GM10266 (cell line): ENCODE measurements around the gene RIPOR2.

Experiments used
- DNase-seq: peaks from one replicate; pipeline ENCODE4 v3.0.0; 2012; ENCODE audit errors: extremely low spot score
- CTCF ChIP-seq: IDR thresholded peaks from 2 replicates; pipeline ENCODE4 v1.5.1; 2012; ENCODE audit warnings: mild to moderate bottlenecking, low read depth; ENCODE audit not compliant: control insufficient read depth, insufficient read depth; ENCODE audit errors: missing control alignments

The RIPOR2 gene

GRCh38 chr6:24779416-24780016 is 156.2 kb downstream of the RIPOR2 start:
- TF ChIP-seq CTCF = no peak
- peak; percentile 47 for DNase-seq

- no peak for DNase-seq
- no peak for TF ChIP-seq CTCF
Observed at GRCh38 chr6:24778878-24779277, 156.9 kb downstream of the RIPOR2 start.

GRCh38 chr6:24778121-24778520 is 157.6 kb downstream of the RIPOR2 start:
- TF ChIP-seq CTCF = no peak

GRCh38 chr6:24777227-24777626 is 158.5 kb downstream of the RIPOR2 start:
- TF ChIP-seq CTCF = no peak
- DNase-seq = no peak

More at GRCh38 chr6:24778121-24778520, 157.6 kb downstream of the RIPOR2 start:
- no peak for DNase-seq

- no peak for DNase-seq
- no peak for TF ChIP-seq CTCF
Observed at GRCh38 chr6:24775520-24776058, 160.2 kb downstream of the RIPOR2 start.

- no peak for TF ChIP-seq CTCF
- peak; percentile 95 for DNase-seq
Observed at GRCh38 chr6:24774696-24775519, 160.9 kb downstream of the RIPOR2 start, which contains the start of gene GMNN. Gene GMNN (plus strand): TSS chr6:24774937. CDS start chr6:24777247, 2,310 bp downstream.

- no peak for DNase-seq
- TF ChIP-seq CTCF = no peak
Observed at GRCh38 chr6:24768361-24768760, 167.4 kb downstream of the RIPOR2 start.
